Muscle layer of colon (tissue), 2 donors: ENCODE data around the gene MRPL1.

ENCODE experiments used
- H3K27ac ChIP-seq: one replicate; pipeline ENCODE4 v1.7.0; 2013; ENCODE audit warnings: low read depth, mild to moderate bottlenecking, low read length, moderate library complexity
- H3K27me3 ChIP-seq, 2 donors: one replicate each; pipeline ENCODE4 v1.7.0; 2013; ENCODE audit warnings: low read length in 2 of 2, mild to moderate bottlenecking in 2 of 2; ENCODE audit not compliant: insufficient read depth in 2 of 2, control insufficient read depth in 1 of 2
- H3K36me3 ChIP-seq: one replicate; pipeline ENCODE4 v1.7.0; 2013; ENCODE audit warnings: mild to moderate bottlenecking, low read length; ENCODE audit not compliant: insufficient read depth
- H3K4me1 ChIP-seq: one replicate; pipeline ENCODE4 v1.7.0; 2013; ENCODE audit warnings: mild to moderate bottlenecking, low read length; ENCODE audit not compliant: insufficient read depth
- H3K4me3 ChIP-seq, 2 donors: one replicate each; pipeline ENCODE4 v1.7.0; 2013; ENCODE audit warnings: low read length in 2 of 2, low read depth in 1 of 2, mild to moderate bottlenecking in 1 of 2, moderate library complexity in 1 of 2
- H3K9ac ChIP-seq: one replicate; pipeline ENCODE4 v1.7.0; 2013; ENCODE audit warnings: low read length
- H3K9me3 ChIP-seq: one replicate; pipeline ENCODE4 v1.7.0; 2013; ENCODE audit warnings: mild to moderate bottlenecking, low read length
- donor health status: abdominal sarcoma.
- donor health status: Adenocarcinoma of cecum.

Gene MRPL1

DNA sequence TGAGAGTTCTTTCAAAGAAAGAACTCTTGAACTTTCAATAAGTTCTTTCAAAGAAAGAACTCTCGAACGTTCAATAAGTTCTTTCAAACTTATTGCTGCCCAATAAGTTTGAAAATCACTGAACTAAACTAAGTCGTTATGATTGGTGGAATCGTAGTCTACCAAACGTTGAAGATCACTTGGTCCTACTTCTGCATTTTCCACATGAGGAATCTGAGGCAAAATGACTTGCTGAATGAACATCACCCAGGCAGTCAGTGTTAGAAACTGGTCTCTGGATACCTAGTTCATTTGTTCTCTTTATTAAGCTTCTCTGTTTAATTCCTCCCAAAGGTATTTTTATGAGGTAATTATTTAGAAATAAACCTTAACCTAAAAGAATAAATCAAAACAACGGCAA lies 36.4 kb upstream of the MRPL1 start:
- Histone ChIP-seq H3K27ac (no peak overlapping the region), H3K4me3 (no peak overlapping the region), H3K9ac (no peak overlapping the region), H3K27me3 (no peaks in the 10 kb centered on the region), H3K9me3 (no peaks in the 10 kb centered on the region), H3K4me1 (peaks cover 8% of the 10 kb centered on the region), H3K36me3 (no peaks in the 10 kb centered on the region)

DNA sequence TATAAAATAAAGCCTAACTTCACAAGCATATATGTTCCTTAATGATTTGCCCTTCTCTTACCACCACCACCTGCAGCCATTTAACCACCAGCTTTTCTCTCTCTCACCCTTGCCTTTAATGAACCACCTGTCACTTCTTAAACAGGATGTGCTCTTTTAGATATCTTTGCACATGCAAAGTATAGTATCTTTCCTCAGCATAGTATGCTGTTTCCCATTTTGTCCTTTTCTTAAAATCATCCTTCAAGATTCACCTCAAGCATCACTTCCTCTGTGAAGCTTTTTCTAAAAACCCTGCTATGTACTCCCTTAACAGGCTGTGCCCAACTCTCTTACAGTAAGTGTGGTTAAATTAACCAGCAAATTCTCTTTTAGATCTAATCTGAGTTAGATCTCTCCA lies 35.3 kb upstream of the MRPL1 start:
- no peak overlapping the region for H3K27ac ChIP-seq
- no peaks in the 10 kb centered on the region for H3K9me3 ChIP-seq
- H3K9ac ChIP-seq: no peak overlapping the region
- H3K4me3 ChIP-seq: no peak overlapping the region
- no peaks in the 10 kb centered on the region for H3K27me3 ChIP-seq
- no peaks in the 10 kb centered on the region for H3K4me1 ChIP-seq
- H3K36me3 ChIP-seq: no peaks in the 10 kb centered on the region

DNA sequence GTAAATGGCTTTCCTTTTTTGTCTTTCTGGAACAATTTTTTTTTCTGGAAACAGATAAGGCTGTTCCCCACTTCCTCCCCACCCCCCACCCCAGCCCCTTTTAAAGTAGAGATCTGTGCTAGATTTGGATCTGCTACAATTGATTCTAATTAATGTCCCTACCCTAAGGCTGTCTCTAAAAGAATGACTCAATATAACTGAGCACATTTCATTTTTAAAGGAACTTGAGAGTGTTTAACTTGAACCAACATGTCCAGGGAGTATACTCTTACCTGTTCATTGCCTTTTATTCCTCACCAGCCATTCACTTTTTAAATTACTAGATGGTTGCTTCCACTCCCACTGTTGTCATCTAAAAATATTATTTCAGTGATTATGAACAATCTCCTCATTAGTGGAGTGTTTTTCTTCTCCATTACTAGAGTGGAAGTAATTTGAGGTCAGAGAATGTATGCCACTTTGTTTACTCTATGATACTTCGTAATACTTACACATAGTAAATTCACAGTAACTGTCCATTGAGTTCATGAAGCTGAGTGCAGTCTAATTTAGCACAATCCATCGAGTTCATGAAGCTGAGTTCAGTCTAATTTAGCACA lies 29.4 kb upstream of the MRPL1 start:
- H3K9me3 ChIP-seq: no peaks in the 10 kb centered on the region
- H3K4me3 ChIP-seq: no peak overlapping the region
- no peaks in the 10 kb centered on the region for H3K36me3 ChIP-seq
- no peak overlapping the region for H3K9ac ChIP-seq
- no peaks in the 10 kb centered on the region for H3K4me1 ChIP-seq
- no peaks in the 10 kb centered on the region for H3K27me3 ChIP-seq
- H3K27ac ChIP-seq: no peak overlapping the region

DNA sequence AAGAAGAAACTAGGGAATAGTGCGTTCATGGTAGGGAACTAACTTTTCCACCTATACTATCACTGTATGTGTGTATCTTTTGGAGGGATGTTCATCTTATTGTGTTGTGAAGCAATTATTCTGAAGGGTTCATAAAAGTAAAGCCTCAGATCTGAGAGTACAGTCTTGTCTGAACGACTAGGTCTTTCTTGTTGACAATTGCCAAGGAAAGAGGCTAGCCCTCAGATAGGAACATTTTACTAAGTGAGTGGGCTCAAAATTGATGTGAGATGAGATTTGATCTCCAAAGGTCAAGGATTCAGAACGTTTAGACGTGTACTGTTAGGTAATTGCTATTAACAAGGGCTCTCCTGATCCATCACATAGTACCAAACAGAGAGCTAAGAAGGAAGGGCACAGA lies 28.2 kb upstream of the MRPL1 start:
- no peak overlapping the region for H3K9ac ChIP-seq
- H3K27ac ChIP-seq: no peak overlapping the region
- H3K4me1 ChIP-seq: no peaks in the 10 kb centered on the region
- H3K9me3 ChIP-seq: no peaks in the 10 kb centered on the region
- H3K27me3 ChIP-seq: no peaks in the 10 kb centered on the region
- no peaks in the 10 kb centered on the region for H3K36me3 ChIP-seq
- no peak overlapping the region for H3K4me3 ChIP-seq

DNA sequence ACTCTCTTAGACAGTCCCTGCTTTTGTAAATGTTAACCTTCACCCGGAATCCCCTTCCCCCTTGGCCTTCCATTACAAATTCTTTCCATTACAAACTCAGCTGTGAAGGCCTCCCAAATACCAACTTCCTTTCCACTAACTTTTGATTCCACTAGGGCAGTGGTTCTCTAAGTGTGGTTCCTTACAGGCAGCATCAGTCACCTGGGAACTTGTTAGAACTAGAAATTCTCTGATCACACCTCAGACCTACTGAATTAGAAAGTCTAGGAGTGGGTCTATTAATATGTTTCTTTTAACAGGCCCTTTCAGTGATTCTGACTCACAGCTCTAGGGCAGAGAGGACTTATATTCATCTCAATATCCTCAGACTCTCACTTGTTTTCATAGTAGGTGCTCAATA lies 19.0 kb upstream of the MRPL1 start:
- no peaks in the 10 kb centered on the region for H3K27me3 ChIP-seq
- no peak overlapping the region for H3K9ac ChIP-seq
- H3K9me3 ChIP-seq: no peaks in the 10 kb centered on the region
- H3K4me1 ChIP-seq: no peaks in the 10 kb centered on the region
- H3K36me3 ChIP-seq: no peaks in the 10 kb centered on the region
- no peak overlapping the region for H3K27ac ChIP-seq
- H3K4me3 ChIP-seq: no peak overlapping the region

DNA sequence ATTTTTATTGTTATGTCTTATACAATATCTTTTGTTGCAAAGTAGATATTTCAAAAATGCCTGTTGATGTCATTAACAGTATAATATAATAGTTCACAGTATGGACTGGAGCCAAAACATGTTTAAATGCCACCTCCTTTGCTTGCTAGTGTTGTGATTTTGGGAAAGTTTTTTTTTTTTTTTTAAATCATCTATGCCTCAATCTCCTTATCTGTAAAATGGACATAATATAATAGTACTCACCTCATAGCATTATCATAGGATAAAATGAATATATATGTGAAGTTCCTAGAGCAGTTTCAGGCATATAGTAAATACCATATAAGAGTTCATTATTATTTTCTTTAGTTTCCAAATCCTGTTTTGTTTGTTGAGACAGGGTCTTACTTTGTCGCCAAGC lies 18.3 kb upstream of the MRPL1 start:
- Histone ChIP-seq H3K27me3 (no peaks in the 10 kb centered on the region), H3K27ac (no peak overlapping the region), H3K4me1 (no peaks in the 10 kb centered on the region), H3K4me3 (no peak overlapping the region), H3K36me3 (no peaks in the 10 kb centered on the region), H3K9me3 (no peaks in the 10 kb centered on the region), H3K9ac (no peak overlapping the region)

DNA sequence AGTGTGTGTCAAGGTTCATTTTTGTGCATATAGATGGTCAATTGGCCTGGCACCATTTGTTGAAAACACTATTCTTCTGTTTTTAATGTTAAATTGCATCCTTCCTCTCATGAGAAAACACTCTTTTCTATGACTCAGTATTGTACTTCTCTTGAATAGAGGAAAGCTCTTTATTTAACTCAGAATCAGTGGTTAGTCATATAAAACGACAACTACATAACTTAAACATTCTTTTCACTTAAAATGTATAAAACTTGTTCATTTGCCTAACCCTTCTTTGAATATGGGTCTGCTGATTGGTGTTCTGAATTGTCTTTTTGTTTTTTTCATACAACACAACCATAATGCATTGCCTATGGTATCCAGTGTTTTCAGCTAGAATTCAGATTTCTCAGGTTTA lies 17.2 kb upstream of the MRPL1 start:
- H3K4me3 ChIP-seq: no peak overlapping the region
- no peaks in the 10 kb centered on the region for H3K4me1 ChIP-seq
- H3K27me3 ChIP-seq: no peaks in the 10 kb centered on the region
- no peak overlapping the region for H3K9ac ChIP-seq
- no peaks in the 10 kb centered on the region for H3K36me3 ChIP-seq
- H3K9me3 ChIP-seq: no peaks in the 10 kb centered on the region
- no peak overlapping the region for H3K27ac ChIP-seq

DNA sequence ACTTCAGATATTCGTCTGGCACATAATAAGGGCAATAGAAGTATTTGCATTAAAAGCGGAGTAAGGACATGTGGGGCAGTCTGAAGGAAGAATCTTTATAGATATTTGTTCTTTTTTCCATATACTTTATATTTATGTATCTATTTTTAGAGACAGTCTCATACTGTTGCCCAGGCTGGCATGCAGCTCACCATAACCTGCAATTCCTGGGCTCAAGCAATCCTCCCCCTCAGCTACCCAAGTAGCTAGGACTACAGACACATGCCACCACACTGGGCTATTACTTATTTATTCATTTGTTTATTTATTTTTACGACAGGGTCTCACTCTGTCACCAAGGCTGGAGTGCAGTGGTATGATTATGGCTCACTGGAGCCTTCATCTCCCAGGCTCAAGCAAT lies 16.7 kb upstream of the MRPL1 start:
- H3K4me1 ChIP-seq: no peaks in the 10 kb centered on the region
- H3K36me3 ChIP-seq: no peaks in the 10 kb centered on the region
- H3K27me3 ChIP-seq: no peaks in the 10 kb centered on the region
- no peak overlapping the region for H3K9ac ChIP-seq
- no peak overlapping the region for H3K27ac ChIP-seq
- H3K4me3 ChIP-seq: no peak overlapping the region
- no peaks in the 10 kb centered on the region for H3K9me3 ChIP-seq

DNA sequence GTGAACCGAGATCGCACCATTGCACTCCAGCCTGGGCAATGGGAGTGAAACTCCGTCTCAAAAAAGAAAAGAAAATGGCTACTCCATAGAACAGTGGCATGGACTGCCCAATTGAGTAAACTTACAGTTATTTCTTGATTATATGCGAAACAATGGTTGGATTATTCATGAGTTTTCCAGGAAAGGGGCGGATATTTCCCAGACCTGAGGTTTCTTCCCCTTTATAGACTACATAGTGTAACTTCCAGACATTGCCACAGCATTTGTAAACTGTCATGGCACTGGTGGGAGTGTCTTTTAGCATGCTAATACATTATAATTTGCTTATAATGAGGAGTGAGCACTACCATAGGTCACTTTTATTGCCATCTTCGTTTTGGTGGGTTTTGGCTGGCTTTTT lies 14.1 kb upstream of the MRPL1 start:
- no peaks in the 10 kb centered on the region for H3K27me3 ChIP-seq
- no peak overlapping the region for H3K27ac ChIP-seq
- no peak overlapping the region for H3K4me3 ChIP-seq
- H3K9me3 ChIP-seq: no peaks in the 10 kb centered on the region
- H3K9ac ChIP-seq: no peak overlapping the region
- H3K4me1 ChIP-seq: no peaks in the 10 kb centered on the region
- H3K36me3 ChIP-seq: no peaks in the 10 kb centered on the region

DNA sequence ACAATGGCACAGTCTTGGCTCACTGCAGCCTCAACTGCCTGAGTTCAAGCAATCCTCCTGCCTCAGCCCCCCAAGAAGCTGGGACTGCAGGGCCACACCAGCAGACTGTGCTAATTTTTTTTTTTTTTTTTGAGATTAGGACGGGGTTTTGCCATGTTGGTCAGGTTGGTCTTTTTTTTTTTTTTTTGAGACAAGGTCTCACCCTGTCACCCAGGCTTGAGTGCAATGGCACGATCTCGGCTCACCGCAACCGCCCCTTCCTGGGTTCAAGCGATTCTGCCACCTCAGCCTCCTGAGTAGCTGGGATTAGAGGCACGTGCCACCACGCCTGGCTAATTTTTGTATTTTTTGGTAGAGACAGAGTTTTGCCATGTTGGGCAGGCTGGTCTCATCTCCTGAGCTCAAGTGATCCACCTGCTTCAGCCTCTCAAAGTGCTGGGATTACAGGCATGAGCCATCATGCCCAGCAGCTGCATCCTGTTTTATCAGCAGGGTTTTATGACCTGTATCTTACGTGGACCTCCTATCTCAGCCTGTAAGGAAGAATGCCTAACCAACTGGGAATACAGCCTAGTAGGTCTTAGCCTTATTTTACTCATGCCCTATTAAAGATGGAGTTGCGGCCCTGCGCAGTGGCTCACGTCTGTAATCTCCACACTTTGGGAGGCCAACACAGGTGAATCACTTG lies 13.2 kb upstream of the MRPL1 start:
- Histone ChIP-seq H3K36me3 (no peaks in the 10 kb centered on the region), H3K4me1 (no peaks in the 10 kb centered on the region), H3K4me3 (no peak overlapping the region), H3K27me3 (no peaks in the 10 kb centered on the region), H3K27ac (no peak overlapping the region), H3K9ac (no peak overlapping the region), H3K9me3 (no peaks in the 10 kb centered on the region)

DNA sequence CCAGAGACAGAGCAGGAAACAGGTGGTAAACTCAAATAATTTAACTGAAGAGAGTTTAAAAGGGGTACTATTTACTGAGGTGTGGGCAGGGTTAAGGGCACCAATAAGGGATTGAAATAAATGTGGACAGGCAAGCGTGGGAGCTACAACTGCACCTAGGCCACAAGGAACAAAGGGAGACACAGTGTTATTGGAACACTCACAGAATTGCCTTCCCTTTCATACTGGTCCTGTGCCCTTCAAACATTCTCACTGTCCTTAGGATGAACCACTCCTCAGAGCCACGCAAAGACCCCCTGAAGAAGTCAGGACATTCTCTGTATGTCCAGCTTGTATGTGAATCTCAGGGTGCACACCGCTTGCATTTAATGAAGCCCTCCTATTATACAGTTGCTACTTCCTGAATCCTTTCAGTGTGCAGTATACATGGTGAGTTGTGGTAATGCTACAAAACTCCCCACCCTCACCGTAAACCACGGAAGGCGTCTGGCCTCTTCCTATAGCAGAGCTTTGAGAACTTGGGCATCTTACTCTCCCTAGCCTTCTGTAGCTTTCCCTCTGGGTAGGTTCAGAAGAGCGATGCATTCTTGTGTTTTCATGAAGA lies 9.6 kb upstream of the MRPL1 start:
- H3K36me3 ChIP-seq: no peaks in the 10 kb centered on the region
- H3K4me3 ChIP-seq: no peak overlapping the region
- no peaks in the 10 kb centered on the region for H3K9me3 ChIP-seq
- H3K27ac ChIP-seq: no peak overlapping the region
- H3K4me1 ChIP-seq: no peaks in the 10 kb centered on the region
- no peak overlapping the region for H3K9ac ChIP-seq
- H3K27me3 ChIP-seq: no peaks in the 10 kb centered on the region
